Globus pallidus (tissue), 1 donor: Measurements from ENCODE around the gene NUBP2.

ENCODE experiments used
- DNase-seq: peaks from one replicate; pipeline ENCODE4 v3.0.0-alpha.2; 2015; ENCODE audit warnings: low spot score

The NUBP2 gene

DNA sequence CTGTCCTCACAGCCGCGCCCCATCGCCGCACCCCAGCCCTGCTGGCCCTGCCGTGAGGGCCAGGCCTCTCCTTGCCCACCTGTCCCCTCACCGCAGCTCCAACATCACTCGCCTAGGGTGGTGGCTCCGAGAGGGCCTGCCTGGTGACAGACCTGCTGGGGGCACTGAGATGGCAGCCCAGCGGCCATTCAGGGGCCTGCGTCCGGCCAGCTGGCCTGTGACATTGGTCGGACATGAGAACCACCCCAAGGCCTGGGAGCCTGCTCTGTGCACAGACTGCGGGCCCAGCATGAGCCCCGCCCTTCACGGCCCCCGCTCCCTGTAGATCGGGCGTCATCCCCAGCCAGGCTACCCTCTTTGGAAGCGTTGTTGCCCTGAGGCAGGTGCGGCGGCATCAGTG lies 23.2 kb upstream of the NUBP2 start:
- no peak for DNase-seq

DNA sequence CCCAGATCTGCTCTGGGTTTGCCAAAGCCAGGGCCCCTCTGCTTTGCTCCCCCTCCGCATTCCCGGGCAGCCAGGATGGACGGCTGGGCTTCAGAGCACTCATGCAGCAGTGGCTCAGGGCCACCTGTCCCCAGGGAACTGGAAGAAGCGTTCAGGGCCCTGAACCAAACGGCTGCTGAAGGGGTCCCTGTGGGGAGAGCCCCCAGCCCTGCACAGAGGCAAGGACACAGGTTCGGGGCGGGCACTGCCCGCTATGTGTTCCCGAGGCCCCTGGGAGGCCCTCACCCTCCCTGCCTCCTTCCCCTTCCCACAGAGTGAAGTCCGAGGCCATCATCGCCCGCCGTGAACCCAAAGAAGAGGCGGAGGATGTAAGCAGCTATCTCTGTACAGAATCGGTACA lies 21.8 kb upstream of the NUBP2 start:
- DNase-seq = no peak

DNA sequence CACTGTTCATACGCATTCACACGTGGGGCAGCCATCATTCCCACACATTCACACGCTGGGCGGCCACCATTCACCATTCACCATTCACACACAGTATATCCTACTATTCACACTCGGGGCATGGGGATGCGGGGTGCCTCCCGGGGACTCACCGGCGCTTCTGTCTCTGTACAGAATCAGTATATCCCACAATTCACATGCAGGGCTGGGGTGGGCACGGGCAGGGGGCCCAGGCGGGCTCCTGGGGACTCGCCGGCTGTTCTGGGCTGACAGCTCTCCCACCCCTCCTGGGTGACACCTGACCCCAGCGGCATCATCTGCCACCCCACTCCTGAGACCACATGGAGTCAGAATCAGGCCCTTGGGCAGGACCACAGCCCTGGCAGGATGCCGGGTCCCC lies 21.0 kb upstream of the NUBP2 start:
- DNase-seq = no peak

- no peak for DNase-seq
Measured at GRCh38 chr16:1762196-1762878, 20.4 kb upstream of the NUBP2 start.

DNA sequence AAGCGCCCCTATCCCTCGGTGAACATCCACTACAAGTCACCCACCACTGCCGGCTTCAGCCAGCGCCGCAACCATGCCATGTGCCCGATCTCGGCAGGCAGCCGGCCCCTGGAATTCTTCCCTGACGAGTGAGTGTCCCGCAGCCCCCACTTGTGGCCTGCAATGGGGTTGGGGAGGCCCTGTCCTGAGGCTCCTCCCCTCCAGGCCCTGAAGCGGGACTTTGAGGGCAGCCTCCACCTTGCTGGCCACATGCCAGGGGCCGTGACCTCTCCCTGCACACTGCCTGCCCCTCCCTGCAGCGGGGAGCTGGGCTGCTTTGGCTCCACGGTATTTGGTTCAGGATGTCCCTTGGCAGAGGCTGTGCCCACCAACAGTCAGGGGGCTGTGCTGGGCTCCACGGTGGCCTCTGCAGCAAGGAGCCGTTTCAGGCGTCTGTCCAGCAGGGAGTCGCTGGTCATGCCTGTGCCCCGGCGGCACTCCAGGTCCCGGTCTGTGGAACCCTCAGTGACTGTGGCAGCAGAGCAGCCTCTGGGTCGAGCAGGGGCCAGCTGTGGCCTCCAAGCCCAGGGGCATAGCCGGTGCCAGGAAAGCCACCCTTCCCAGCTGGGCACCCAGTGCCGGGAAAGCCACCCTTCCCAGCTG lies 19.8 kb upstream of the NUBP2 start:
- DNase-seq = no peak

DNA sequence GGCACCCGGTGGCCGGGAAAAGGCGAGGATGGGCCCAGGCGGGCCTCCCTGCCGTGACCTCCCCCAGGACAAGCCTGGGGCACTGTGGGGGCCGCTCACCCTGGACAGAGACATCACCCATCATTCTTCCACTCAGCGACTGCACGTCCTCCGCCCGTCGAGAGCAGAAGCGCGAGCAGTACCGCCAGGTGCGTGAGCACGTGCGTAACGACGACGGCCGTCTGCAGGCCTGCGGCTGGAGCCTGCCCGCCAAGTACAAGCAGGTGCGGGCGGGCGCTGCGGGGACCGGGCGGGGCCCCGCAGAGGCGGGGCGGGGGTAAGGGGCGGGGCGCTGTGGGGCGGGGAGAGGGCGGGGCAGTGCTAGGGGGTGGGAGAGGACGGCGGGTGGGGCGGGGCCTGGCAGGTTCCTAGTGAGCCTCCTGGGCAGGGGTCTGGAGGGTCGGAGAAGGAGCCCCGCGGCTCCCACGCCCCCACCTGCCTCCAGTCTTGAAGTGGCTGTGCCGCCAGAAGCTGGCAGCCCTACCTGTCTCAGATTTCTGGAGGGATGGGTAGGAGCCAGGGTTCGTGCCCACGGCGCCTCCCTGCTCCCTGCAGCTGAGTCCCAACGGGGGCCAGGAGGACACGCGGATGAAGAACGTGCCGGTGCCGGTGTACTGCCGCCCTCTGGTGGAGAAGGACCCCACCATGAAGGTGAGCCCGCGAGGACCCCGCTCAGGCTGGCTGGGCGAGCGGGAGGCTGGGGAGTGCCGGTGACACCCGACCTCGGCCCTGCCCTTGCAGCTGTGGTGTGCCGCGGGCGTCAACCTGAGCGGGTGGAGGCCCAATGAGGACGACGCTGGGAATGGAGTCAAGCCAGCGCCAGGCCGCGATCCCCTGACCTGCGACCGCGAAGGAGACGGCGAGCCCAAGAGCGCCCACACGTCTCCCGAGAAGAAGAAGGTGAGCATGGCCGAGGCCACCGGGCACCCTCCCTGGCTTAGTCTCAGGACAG lies 18.9 kb upstream of the NUBP2 start:
- DNase-seq = no peak

GRCh38 chr16:1764971-1765370 lies 17.8 kb upstream of the NUBP2 start:
- no peak for DNase-seq

DNA sequence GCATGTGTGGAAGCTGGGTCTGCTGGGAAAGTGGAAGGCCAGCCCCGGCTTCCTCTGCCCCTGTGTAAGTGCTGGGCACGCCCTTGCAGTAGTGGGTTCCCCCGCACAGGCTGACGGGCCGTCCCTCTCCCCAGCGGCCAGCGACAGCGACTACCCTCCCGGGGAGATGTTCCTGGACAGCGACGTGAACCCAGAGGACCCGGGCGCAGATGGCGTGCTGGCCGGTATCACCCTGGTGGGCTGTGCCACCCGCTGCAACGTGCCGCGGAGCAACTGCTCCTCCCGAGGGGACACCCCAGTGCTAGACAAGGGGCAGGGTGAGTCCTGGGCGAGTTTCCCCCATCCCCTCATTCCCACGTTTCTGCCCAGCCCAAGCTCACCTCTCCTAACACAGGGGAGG lies 16.9 kb upstream of the NUBP2 start:
- DNase-seq = no peak

DNA sequence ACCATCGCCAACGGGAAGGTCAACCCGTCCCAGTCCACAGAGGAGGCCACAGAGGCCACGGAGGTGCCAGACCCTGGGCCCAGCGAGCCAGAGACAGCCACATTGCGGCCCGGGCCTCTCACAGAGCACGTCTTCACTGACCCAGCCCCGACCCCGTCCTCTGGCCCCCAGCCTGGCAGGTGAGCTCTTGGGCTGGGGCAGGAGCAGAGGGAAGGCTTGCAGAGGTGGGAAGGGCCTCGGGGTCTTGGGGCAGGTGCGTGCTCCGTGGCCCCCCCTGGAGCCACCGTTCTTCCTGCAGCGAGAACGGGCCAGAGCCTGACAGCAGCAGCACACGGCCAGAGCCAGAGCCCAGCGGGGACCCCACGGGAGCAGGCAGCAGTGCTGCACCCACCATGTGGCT lies 16.5 kb upstream of the NUBP2 start:
- no peak for DNase-seq

DNA sequence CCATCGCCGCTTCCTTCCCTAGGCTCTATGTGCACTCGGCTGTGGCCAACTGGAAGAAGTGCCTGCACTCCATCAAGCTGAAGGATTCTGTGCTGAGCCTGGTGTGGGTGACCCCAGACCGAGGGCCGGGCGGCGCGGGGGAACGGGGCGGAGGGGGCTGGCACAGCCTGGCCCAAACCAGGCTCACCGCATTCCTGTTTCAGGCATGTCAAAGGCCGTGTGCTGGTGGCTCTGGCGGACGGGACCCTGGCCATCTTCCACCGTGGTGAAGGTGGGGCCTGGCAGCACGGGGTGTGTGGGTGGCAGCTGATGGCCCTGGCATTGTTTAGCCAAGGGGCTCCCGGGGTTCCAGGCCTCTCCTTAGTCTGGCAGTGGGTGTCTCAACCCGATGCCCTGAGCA lies 16.1 kb upstream of the NUBP2 start:
- DNase-seq = no peak

- no peak for DNase-seq
Measured at GRCh38 chr16:1767116-1767994, 15.4 kb upstream of the NUBP2 start.

GRCh38 chr16:1768061-1768766 lies 14.5 kb upstream of the NUBP2 start:
- DNase-seq = no peak

GRCh38 chr16:1768767-1769401 lies 13.9 kb upstream of the NUBP2 start:
- no peak for DNase-seq

- DNase-seq = no peak
Measured at GRCh38 chr16:1769402-1770300, 13.1 kb upstream of the NUBP2 start.

GRCh38 chr16:1770328-1771187 lies 12.2 kb upstream of the NUBP2 start:
- peak; percentile 37 for DNase-seq

GRCh38 chr16:1771188-1771863 lies 11.4 kb upstream of the NUBP2 start, which contains the start of gene NME3:
Gene NME3 (minus strand): TSS chr16:1771543. CDS start chr16:1771534, 9 bp downstream.
- peak; percentile 58 for DNase-seq

DNA sequence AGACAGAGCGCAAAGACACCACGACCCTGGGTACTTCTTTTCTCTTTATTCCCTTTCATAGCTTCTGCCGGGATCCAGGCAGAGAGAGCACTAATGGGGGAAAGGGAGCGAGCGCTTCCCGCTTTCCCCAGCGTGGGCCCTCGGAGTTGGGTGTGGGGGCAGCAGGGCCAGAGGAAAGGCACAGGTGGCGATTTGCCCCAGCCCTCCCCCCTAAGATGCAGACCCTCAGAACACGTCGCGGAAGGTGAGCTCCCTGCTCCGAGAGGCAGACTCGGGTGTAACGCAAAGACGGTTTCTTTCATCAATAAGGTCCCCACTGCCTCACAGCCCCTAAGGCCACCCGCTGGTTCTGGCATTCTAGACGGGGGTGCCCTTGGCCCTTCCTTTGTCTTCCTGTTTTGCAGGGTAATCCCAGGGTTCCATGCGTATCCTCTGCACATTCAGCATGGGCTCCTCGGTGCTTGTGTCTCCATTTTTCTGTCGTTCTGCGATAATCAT lies 10.8 kb upstream of the NUBP2 start:
- DNase-seq = no peak
